ENCODE data around the gene TENT4A. TPM values are rescaled to one million over a fixed set of nuclear protein-coding genes. Genes with fewer than 3 reads are reported as not detected.
A peak's percentile ranks its signal among the peaks of the same experiment; 100 is the strongest.

The TENT4A gene
- total RNA-seq, 4 donors from 2014 or later, result 20.9 to 70.3 (median 28.1) TPM

DNA sequence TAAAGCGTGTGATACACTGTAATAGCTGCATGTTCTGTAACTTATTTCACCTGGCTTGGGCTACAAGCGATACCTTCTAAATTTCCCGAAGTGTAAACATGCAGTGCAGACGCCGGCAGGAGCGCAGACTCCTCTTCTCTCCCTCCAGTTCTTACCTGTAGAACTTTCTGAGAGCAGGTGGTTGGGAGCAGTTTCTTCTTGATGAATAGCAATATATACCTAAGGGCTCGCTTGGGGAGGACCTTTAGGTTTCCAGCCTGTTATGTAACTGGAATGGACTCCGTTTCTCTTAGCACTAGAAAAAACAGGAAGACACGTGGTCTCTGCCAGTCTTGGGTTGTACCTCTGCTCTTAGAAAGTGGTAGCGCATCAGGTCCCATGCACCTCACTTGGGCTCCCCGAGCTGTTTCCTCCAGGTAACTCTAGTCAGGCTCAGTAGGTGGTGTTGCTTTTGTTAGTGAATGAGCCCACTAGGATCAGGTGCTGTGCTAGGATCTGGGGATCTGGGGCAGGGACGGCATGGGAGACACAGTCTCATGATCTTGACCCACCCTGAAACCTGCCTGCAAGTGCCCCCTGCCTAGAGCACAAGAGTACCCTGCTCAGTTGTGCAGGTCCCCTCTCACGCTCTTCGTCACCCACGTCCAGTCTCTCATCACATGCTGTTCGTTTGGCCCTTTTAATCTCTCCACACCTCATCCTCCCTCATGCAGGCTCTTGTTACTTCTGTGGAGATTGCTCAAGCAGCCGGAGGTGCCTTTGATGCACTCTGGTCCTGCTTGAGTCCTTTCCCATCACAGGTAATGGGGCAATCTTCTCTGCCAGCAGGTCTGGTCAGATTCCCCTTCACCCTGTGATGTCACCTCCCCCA is 2.8 kb downstream of the TENT4A start:
- Histone ChIP-seq H3K27me3 (no peaks in the 10 kb centered on the region), H3K36me3 (no peaks in the 10 kb centered on the region), H3K4me1 (peaks cover 39 to 57% (median 42%) of the 10 kb centered on the region in 4 donors), H3K9me3 (no peaks in the 10 kb centered on the region), H3K27ac (peak overlapping the region in 2 of 4 donors; percentile 29 to 96), H3K4me3 (peak overlapping the region in 3 of 4 donors; percentile 7 to 69 (median 65))
- intact Hi-C loops (cut with DNase I; ENCODE audit: low total_unique reads) (no loop called here), in situ Hi-C loops (cut with MboI; ENCODE audit: low pct_ligation_motif_present in 1 of 4, low pct_unique_long_range_greater_than_20kb in 1 of 4, low sequenced_read_pairs in 3 of 4) (loop anchor here in 1 of 4 donors (10.0 kb wide), 1 partner anchor 81 kb away; the partner anchor contains the start of genes NSUN2 and SRD5A1)
- TF ChIP-seq POLR2A (IDR thresholded peaks at IDR 0.05) (no peak), POLR2AphosphoS5 (IDR thresholded peaks at IDR 0.05) (no peak), EP300 (IDR thresholded peaks at IDR 0.05; ENCODE audit: low read depth) (no peak)
- TF ChIP-seq, protein P1, sequence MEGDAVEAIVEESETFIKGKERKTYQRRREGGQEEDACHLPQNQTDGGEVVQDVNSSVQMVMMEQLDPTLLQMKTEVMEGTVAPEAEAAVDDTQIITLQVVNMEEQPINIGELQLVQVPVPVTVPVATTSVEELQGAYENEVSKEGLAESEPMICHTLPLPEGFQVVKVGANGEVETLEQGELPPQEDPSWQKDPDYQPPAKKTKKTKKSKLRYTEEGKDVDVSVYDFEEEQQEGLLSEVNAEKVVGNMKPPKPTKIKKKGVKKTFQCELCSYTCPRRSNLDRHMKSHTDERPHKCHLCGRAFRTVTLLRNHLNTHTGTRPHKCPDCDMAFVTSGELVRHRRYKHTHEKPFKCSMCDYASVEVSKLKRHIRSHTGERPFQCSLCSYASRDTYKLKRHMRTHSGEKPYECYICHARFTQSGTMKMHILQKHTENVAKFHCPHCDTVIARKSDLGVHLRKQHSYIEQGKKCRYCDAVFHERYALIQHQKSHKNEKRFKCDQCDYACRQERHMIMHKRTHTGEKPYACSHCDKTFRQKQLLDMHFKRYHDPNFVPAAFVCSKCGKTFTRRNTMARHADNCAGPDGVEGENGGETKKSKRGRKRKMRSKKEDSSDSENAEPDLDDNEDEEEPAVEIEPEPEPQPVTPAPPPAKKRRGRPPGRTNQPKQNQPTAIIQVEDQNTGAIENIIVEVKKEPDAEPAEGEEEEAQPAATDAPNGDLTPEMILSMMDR (IDR thresholded peaks at IDR 0.05), result no peak
- DNase-seq, result no peak
- 45 to 79% methylated on average over 5 to 17 of the region's 17 CpGs for WGBS, 2 donors (ENCODE audit: low coverage in 1 of 2)

DNA sequence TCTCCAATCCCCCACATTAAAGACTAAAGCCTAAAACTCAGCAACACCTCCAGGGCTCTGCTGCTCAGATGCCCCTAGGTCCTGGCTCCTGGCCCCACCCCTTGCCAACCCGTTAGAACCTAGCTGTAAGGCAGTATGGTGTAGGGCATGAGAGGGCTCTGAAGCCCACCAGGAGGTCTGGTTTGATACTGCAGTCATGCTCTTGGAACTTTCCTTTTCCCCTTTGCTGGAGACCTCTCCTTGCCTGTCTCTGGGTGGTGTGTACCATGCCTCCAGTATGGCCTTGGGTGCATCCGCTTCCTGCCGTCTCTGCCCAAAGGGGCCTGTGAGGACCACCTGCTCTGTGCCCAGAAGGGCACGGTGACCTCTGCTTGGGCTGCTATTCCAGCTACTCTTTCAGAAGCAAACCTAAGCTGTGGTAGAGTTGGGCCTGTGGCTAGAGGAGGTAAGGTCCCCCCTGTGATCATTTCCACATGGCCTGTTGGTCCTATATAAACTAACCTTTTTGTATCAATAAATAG is 3.5 kb downstream of the TENT4A start:
- WGBS, 2 donors (ENCODE audit: low coverage in 1 of 2), result 80 to 90% methylated on average over 1 to 4 of the region's 4 CpGs
- in situ Hi-C loops (cut with MboI; ENCODE audit: low pct_ligation_motif_present in 1 of 4, low pct_unique_long_range_greater_than_20kb in 1 of 4, low sequenced_read_pairs in 3 of 4), result loop anchor here in 1 of 4 donors (10.0 kb wide), 1 partner anchor 82 kb away; the partner anchor contains the start of genes NSUN2 and SRD5A1
- intact Hi-C loops (cut with DNase I; ENCODE audit: low total_unique reads), result no loop called here
- no peaks in the 10 kb centered on the region for H3K27me3 ChIP-seq
- no peaks in the 10 kb centered on the region for H3K9me3 ChIP-seq
- H3K36me3 ChIP-seq, result no peaks in the 10 kb centered on the region
- H3K4me1 ChIP-seq, result peaks cover 42 to 61% (median 45%) of the 10 kb centered on the region in 4 donors
- no peak for DNase-seq
- peak overlapping the region in 1 of 4 donors; percentile 65 for H3K4me3 ChIP-seq
- H3K27ac ChIP-seq, result no peak overlapping the region
- TF ChIP-seq, protein P1 (IDR thresholded peaks at IDR 0.05), result no peak
- TF ChIP-seq EP300 (IDR thresholded peaks at IDR 0.05; ENCODE audit: low read depth) (no peak), POLR2AphosphoS5 (IDR thresholded peaks at IDR 0.05) (no peak), POLR2A (IDR thresholded peaks at IDR 0.05) (no peak)

DNA sequence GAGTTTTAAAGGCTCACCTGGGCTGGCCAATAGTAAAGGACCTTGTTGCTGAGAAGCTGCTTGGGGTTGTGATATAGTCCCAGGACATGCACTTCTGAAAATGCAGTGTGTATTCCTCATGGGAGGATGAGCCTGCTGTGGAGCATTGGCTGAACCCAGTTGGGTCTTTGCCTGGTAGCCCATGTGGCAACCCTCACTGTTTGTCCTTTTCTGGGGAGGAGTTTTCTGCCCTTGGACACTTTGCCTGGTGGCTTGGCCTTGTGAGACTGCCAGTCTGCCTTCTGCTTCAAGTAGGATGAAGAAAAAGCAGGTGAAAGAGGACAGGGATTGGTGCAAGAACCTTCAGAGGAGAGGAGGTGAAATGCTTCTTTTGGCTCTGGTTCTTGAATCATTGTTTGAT is 4.0 kb downstream of the TENT4A start:
- Histone ChIP-seq H3K9me3 (no peaks in the 10 kb centered on the region), H3K4me1 (peaks cover 44 to 63% (median 48%) of the 10 kb centered on the region in 4 donors), H3K36me3 (no peaks in the 10 kb centered on the region), H3K27ac (no peak overlapping the region), H3K27me3 (no peaks in the 10 kb centered on the region), H3K4me3 (no peak overlapping the region)
- TF ChIP-seq EP300 (IDR thresholded peaks at IDR 0.05; ENCODE audit: low read depth) (no peak), POLR2AphosphoS5 (IDR thresholded peaks at IDR 0.05) (no peak), POLR2A (IDR thresholded peaks at IDR 0.05) (no peak)
- TF ChIP-seq, protein P1 (IDR thresholded peaks at IDR 0.05), result no peak
- DNase-seq, result no peak
- intact Hi-C loops (cut with DNase I; ENCODE audit: low total_unique reads), result no loop called here
- in situ Hi-C loops (cut with MboI; ENCODE audit: low pct_ligation_motif_present in 1 of 4, low pct_unique_long_range_greater_than_20kb in 1 of 4, low sequenced_read_pairs in 3 of 4), result loop anchor here in 1 of 4 donors (10.0 kb wide), 1 partner anchor 82 kb away; the partner anchor contains the start of genes NSUN2 and SRD5A1

DNA sequence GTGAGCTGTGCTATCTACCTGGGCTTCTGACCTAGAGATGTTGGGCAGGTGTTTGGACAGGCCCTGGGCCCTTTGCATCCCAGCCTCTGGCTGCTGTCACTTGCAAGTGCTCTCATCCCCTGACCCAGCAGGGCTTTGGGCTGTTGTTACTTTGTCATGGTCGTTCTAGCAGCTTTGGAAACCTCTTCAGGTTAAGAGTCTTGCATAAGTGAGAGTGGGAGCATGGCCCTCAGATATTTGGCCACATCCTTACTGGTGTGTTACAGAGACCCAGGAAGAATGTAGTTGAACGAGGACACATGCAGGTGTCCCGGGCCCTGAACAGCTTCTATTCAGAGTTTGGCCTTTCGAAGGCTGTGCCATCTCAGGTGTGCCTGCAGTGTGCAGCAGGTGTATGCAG is 4.5 kb downstream of the TENT4A start:
- H3K4me1 ChIP-seq, result peaks cover 49 to 67% (median 50%) of the 10 kb centered on the region in 4 donors
- H3K27me3 ChIP-seq, result no peaks in the 10 kb centered on the region

More for the DNA sequence above, 4.5 kb downstream of the TENT4A start:
- in situ Hi-C loops (cut with MboI; ENCODE audit: low pct_ligation_motif_present in 1 of 4, low pct_unique_long_range_greater_than_20kb in 1 of 4, low sequenced_read_pairs in 3 of 4), result loop anchor here in 1 of 4 donors (10.0 kb wide), 1 partner anchor 83 kb away; the partner anchor contains the start of genes NSUN2 and SRD5A1
- intact Hi-C loops (cut with DNase I; ENCODE audit: low total_unique reads), result no loop called here
- Histone ChIP-seq H3K4me3 (no peak overlapping the region), H3K27ac (no peak overlapping the region), H3K36me3 (no peaks in the 10 kb centered on the region), H3K9me3 (no peaks in the 10 kb centered on the region)
- no peak for DNase-seq
- WGBS, 2 donors (ENCODE audit: low coverage in 1 of 2), result 75 to 78% methylated on average over 4 of the region's 4 CpGs
- no peak for TF ChIP-seq POLR2A (IDR thresholded peaks at IDR 0.05)
- TF ChIP-seq POLR2AphosphoS5 (IDR thresholded peaks at IDR 0.05), result no peak
- TF ChIP-seq, protein P1 (IDR thresholded peaks at IDR 0.05), result no peak
- TF ChIP-seq EP300 (IDR thresholded peaks at IDR 0.05; ENCODE audit: low read depth), result no peak
